Esophagus muscularis mucosa (tissue), 4 donors: ENCODE data around the gene ANO4.

Experiments used
- EP300 ChIP-seq: sonication (generic); formaldehyde crosslinking; IDR thresholded peaks from one replicate; pipeline ENCODE4 v1.6.1; 2017; ENCODE audit warnings: antibody characterized with exemption
- POLR2A ChIP-seq: fragments of 450-650 bp; IDR thresholded peaks from one replicate; pipeline ENCODE4 v1.6.1; 2017; ENCODE audit warnings: antibody characterized with exemption, moderate library complexity, mild to moderate bottlenecking, low read depth
- POLR2AphosphoS5 ChIP-seq, 2 donors: sonication (generic); formaldehyde crosslinking; IDR thresholded peaks; one replicate each; pipeline ENCODE4 v1.6.1; 2017; ENCODE audit warnings: antibody characterized with exemption in 2 of 2
- TF ChIP-seq, protein P1 (sequence below), 3 experiments: fragments of 200-600 bp in 2 of 3; fragments of 450-650 bp in 1 of 3; sonication (generic) in 2 of 3; IDR thresholded peaks; one replicate each; pipeline ENCODE4 v1.5.1; 2017 to 2019; ENCODE audit warnings: antibody characterized with exemption in 3 of 3, mild to moderate bottlenecking in 2 of 3, moderate library complexity in 1 of 3

- TF ChIP-seq POLR2AphosphoS5 (IDR thresholded peaks at IDR 0.05), result no peak
- TF ChIP-seq, protein P1, sequence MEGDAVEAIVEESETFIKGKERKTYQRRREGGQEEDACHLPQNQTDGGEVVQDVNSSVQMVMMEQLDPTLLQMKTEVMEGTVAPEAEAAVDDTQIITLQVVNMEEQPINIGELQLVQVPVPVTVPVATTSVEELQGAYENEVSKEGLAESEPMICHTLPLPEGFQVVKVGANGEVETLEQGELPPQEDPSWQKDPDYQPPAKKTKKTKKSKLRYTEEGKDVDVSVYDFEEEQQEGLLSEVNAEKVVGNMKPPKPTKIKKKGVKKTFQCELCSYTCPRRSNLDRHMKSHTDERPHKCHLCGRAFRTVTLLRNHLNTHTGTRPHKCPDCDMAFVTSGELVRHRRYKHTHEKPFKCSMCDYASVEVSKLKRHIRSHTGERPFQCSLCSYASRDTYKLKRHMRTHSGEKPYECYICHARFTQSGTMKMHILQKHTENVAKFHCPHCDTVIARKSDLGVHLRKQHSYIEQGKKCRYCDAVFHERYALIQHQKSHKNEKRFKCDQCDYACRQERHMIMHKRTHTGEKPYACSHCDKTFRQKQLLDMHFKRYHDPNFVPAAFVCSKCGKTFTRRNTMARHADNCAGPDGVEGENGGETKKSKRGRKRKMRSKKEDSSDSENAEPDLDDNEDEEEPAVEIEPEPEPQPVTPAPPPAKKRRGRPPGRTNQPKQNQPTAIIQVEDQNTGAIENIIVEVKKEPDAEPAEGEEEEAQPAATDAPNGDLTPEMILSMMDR (IDR thresholded peaks at IDR 0.05), result no peak
- TF ChIP-seq POLR2A, result no peak
- no peak for TF ChIP-seq EP300
These were observed 63.4 kb downstream of the ANO4 start for GRCh38 chr12:100857971-100858370.
